IPS DF 19.7 (cell line): ENCODE data around the gene KLF18.
"Not testable (repeated sequence)": the region's sequence is repeated elsewhere in the genome, so short reads cannot be mapped to it uniquely, and the experiment has no call there.

Experiments used
- DNase-seq: peaks from one replicate; pipeline ENCODE4 v3.0.0-alpha.2; 2013; ENCODE audit warnings: low read depth, low spot score

The KLF18 gene

DNA sequence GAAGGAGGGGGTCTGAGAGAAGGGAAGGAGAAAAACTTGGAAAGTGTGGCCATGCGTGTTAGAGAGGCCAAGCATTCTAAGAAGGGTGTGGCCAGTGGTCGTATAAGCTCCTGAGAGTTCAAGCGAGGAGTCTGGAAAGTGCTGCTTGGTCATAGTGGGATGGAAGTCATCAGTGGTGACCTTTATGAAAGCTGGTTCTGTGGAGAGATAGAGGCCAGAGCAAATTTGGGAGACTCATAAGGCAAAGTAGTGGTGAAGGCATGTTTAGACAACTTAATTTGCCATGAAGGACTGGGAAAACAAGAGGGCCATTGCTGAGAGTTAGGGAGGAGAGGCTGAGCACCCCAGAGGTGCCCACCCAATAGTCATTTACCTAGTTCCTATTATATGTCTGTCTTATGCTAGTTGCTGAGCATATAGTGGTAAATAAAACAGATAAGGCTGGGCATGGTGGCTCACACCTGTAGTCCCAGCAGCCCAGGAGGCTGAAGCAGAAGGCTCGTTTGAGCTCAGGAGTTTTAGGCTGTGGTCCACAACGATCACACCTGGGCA lies 21.0 kb downstream of the KLF18 start:
- DNase-seq: no peak

GRCh38 chr1:44119525-44119924 lies 21.9 kb downstream of the KLF18 start:
- peak; percentile 7 for DNase-seq

DNA sequence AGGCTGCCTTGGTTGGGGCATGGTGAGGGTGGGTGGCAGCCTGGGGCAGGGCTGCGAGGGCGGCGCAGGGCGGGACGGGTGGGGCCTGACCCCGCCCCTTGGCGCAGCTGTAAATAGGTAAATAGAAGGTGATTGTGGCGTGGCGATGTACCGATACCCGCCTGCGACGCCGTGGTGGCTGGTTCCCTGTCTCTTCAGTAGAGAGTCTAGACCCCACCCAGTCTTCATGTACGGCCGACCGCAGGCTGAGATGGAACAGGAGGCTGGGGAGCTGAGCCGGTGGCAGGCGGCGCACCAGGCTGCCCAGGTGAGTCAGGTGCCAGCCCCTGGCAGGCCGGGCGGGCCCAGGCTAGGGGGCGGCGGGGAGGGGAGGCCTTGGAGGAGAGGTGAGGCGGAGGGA lies 22.7 kb downstream of the KLF18 start, which contains the start of gene KLF17:
Gene KLF17 (plus strand): TSS at position 140 of the 400 bp plus-strand sequence. CDS start 87 bp downstream, at position 227.
- no peak for DNase-seq

- not testable (repeated sequence) for DNase-seq
Measured at GRCh38 chr1:44117272-44117671, 24.2 kb downstream of the KLF18 start.

DNA sequence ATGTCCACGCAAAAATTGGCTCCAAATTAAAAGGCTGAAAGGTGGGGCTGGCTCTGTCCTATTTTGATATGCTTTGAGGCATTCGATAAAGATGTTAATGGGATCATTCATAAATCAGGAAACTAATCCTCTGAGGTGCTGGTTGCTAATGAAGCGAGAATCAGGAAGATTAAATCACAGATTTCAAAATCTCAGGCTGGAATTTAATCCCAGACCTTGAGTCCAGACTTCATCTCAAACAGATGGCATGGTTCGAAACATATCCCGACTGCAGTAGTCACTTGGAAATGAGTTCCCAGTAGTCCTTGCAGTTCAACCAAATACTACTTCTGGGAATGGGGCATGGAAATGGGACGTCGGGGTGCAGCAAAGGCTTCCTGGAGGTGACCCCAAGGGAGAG lies 27.3 kb downstream of the KLF18 start:
- DNase-seq: no peak

DNA sequence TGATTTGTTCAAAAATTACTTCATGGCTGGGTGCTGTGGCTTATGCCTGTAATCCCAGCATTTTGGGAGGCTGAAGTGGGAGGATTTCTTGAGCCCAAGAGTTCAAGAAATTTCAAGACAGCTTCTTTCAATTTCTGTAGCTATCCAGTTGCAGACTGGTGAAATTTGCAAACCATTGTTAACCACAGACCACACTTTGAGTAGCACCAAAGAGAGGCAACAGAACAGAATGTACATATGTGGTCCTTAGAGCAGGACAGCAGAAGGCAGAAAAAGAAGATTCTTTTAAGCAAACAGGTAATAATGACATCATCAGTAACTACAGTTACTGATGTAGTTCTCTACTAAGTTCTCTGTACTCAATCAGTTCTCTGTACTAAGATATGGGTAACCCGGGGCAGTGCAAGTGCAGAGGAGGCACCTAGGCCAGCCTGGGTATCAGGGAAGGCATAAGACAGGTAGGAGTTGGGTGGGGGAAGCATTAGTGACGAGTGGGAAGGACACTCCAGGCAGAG lies 28.3 kb downstream of the KLF18 start:
- DNase-seq: no peak

- DNase-seq: no peak
Measured at GRCh38 chr1:44112486-44112885, 28.9 kb downstream of the KLF18 start.

DNA sequence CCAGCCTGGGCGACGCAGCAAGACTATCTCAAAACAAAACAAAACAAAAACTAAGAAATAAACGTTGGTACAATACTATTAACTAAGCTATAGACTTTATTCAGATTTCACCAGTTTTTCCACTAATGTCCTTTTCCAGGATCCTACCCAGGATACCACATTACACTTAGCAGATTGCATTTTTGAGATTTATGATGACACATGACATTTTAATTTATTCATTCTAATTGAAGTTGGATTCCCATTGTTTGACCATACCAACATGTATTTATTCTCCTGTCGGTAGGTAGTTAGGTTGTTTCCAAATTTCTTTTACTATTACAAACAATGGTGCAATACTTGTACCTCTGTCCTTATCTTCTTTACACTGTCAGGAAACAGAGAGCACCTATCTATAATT lies 29.6 kb downstream of the KLF18 start:
- DNase-seq: no peak

GRCh38 chr1:44110916-44111315 lies 30.5 kb downstream of the KLF18 start:
- no peak for DNase-seq

DNA sequence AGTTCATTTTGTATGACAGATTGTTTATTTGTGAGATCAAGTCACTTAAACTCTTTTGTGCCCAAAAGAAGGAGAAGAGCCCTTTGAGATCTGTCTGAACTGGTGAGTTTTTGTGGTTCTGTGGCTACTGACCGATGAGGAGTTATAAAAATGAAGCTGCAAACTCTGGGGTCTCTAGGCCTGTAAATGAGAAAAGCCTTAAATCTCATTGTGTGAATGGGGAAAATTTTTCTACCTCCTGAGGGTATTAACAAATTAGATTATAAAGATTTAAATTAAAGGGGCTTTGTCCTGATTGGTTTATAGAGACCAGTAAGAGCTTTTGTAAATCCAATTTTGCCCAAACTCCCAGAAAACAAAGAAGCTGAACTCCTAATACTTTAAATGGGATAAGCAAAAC lies 32.5 kb downstream of the KLF18 start:
- DNase-seq: no peak

DNA sequence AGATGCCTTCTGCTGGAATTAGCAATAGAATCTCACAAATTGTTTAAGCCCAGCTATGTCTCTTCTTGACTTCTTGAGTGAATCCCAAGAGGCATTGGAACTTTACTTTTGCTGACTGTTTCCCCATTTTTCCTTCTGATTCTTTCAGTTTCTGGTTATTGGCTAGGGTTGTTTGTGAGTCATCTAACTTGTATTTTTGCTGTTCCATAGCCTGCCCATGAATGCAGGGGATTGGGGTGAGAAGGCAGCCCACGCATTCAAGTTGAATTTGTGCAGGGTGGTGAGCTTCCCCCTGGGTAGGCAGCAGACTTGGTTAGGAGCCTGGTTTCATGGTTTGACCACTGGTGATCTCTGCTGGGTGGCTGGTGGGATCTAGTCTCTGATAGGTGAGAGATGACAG lies 33.2 kb downstream of the KLF18 start:
- DNase-seq: no peak

DNA sequence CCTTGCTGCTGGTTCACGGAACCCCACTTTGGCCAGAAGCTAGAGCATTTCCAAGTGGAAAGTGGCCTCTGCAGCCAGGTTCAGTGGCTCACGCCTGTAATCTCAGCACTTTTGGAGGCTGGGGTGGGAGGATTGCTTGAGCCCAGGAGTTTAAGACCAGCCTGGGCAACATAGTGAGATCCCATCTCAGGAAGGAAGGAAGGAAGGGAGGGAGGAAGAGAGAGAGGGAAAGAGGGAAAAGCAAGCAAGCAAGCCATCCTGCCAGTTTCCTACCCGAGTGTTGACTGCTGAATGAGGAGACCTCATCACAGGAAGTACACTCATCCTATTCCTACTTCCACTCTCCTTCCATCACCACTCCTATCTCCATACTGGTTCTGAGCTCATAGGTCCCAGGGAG lies 35.6 kb downstream of the KLF18 start:
- no peak for DNase-seq

DNA sequence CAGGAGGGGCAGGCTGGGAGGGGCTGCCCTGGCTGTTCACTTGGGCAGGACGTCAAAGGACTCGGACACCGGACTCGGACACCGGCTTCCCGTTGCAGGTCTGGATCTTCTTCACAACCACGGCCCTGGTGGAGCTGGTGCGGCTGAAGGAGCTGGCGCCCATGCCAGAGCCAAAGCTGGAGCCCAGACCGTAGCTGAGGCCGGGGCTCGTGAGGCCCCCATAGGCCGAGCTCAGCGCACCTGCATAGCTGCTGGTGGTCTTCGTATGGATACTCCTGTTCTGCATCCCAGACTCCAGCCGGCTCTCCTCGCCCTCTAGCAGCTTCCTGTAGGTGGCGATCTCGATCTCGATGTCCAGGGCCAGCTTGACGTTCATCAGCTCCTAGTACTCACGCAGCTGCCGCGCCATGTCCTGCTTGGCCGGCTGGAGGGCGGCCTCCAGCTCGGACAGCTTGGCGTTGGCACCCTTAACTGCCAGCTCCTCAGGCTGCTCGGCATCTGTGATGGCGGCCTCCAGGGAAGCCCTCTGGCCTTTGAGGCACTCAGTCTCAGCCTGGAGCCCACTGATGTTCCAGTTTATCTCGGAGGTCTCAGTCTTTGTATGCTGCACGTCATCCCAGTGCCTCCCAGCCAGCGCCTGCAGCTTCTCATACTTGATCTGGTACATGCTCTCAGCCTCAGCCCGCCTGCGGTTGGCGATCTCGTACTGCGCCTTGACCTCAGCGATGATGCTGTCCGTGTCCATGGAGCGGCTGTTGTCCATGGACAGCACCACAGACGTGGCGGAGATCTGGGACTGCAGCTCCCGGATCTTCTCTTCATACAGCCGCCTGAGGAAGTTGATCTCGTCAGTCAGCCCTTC lies 37.9 kb downstream of the KLF18 start:
- no peak for DNase-seq

- no peak for DNase-seq
Measured at GRCh38 chr1:44101328-44101727, 40.1 kb downstream of the KLF18 start.

GRCh38 chr1:44100183-44100868 lies 41.1 kb downstream of the KLF18 start:
- DNase-seq: no peak

- no peak for DNase-seq
Measured at GRCh38 chr1:44094047-44094446, 47.4 kb downstream of the KLF18 start.

DNA sequence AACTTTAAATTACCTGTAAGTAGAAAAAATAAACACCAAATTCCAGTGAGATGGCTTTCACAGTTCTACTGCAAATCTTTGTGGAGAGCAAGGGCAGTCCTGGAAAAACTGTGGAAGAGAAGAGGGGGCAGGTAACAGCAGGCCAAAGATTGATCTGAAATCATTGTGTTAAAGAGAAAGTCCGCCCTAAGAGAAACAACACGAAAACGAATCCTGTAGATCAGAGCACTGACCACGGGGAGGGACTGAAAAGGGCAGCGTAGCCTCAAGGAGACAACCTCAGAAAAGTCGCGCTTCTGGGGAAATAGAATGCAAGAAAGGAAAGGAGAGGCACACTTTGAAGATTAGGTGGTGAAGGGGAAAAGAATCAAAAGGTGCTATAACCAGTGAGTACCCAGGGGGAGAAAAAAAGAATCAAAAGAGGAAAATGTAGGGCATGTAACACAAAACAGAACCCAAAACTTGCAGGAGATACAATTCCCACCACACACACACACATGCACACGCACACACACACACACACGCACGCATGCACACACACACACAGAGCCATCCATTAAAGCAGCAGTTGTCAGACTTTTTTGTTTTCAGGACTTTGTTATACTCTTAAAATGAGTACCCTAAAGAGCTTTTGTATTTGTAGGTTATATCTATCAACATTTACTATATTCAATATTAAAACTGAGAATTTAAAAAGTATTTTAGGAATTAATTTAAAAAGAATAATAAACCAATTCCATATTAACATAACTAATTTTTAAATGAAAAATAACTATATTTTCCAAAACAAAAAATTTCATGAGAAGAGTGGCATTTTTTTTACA lies 50.8 kb downstream of the KLF18 start:
- no peak for DNase-seq

DNA sequence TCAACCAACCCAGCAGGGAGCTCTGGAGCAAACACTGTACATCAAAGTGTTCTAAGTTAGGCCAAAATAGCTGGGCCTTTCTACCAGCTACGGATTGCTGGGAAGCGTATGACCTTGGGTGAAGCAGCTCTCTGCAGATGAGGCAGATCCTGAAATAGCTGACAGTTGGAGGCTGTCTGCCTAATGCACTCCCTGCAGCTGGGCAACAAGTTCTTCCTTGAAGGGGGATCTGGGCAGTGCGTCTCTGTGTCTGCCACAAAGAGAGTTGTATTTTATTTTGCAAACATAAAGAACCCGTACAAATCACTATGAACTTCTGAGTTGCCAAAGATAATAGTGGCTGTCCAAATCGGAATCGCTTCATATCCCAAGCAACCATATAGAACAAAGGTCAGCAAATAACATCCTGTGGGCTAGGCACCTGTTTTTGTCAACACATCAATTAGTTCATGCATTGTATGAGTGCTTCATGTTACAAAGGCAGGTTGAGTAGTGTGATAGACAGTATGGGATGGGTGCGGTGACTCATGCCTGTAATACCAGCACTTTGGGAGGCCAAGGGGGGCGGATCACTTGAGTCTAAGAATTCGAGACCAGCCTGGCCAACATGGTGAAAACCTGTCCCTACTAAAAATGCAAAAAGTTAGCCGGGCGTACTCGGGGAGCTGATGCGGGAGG lies 51.9 kb downstream of the KLF18 start:
- no peak for DNase-seq
